ENCODE measurements around the gene KRT79.

Gene KRT79

DNA sequence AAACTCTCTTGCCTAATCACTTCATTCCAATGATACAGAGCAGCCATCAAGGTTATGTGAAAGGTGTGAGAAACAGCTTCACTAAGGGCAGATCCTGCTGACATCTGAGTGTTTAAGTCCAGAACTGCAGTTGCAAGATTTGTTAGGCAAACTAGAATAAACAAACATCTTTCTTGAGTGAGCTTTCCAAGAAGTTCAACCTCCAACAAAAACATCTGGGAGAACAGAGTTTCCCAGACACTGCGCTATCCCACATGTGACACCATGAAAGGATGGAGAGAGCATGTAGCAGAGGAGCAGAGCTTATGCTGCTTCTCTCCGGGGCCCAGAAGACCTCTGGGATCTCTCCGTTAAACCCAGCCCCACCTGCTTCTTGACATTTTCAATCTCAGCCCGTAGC lies 62.6 kb downstream of the KRT79 start:
- no peak for DNase-seq (ENCODE audit: low spot score)

Measured in LoVo (cell line).